GM12801 (cell line): ENCODE measurements around the gene DLG1.

Experiments used
- TF ChIP-seq, protein P1 (sequence below): IDR thresholded peaks from one replicate; pipeline ENCODE4 v1.5.1; 2011; ENCODE audit warnings: control low read depth; ENCODE audit not compliant: insufficient read length; ENCODE audit errors: extremely low read depth

Gene DLG1

DNA sequence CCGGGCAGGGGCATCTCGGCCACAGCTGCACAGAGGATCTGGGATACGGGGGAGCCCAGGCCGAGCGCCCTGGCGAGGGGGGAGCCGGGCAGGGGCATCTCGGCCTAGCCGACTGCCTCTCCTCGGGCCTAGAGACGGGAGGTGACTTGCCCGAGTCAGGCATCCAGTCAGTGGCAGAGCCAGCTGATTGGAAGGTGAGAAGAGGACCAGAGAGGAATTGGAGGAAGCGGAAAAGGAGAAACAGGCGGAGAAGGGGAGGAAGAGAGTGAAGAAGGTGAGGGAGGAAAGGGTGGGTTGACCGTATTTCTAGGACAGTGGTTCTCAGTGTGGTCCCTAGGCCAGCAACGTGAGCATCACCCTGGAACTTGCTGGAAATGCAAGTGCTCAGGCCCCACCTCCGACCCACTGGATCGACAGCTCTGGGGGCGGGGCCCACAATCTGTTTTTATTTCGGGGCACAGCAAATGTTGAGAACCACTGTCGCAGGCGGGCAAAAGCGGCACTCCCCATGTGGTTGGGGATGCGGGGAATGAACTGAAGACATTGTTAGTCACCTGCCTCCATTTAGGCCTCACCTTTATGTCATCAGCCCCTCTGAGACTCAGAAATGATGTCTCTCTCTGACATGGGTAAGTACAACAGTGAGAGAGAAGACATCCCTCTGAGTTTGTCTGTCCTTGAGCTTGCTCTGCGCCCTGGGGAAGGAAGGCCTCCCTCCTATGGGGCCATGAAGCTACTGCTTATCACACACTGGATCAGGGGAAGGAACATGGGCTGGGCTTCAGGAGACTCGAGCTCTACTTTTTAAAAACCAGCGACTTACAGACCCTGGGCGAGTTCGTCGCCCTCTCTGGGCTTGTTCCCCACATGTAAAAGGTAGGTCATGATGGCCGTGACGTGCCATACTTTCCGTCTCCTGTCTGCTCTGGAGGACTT is 267.8 kb downstream of the DLG1 start:
- TF ChIP-seq, protein P1, sequence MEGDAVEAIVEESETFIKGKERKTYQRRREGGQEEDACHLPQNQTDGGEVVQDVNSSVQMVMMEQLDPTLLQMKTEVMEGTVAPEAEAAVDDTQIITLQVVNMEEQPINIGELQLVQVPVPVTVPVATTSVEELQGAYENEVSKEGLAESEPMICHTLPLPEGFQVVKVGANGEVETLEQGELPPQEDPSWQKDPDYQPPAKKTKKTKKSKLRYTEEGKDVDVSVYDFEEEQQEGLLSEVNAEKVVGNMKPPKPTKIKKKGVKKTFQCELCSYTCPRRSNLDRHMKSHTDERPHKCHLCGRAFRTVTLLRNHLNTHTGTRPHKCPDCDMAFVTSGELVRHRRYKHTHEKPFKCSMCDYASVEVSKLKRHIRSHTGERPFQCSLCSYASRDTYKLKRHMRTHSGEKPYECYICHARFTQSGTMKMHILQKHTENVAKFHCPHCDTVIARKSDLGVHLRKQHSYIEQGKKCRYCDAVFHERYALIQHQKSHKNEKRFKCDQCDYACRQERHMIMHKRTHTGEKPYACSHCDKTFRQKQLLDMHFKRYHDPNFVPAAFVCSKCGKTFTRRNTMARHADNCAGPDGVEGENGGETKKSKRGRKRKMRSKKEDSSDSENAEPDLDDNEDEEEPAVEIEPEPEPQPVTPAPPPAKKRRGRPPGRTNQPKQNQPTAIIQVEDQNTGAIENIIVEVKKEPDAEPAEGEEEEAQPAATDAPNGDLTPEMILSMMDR: no peak

DNA sequence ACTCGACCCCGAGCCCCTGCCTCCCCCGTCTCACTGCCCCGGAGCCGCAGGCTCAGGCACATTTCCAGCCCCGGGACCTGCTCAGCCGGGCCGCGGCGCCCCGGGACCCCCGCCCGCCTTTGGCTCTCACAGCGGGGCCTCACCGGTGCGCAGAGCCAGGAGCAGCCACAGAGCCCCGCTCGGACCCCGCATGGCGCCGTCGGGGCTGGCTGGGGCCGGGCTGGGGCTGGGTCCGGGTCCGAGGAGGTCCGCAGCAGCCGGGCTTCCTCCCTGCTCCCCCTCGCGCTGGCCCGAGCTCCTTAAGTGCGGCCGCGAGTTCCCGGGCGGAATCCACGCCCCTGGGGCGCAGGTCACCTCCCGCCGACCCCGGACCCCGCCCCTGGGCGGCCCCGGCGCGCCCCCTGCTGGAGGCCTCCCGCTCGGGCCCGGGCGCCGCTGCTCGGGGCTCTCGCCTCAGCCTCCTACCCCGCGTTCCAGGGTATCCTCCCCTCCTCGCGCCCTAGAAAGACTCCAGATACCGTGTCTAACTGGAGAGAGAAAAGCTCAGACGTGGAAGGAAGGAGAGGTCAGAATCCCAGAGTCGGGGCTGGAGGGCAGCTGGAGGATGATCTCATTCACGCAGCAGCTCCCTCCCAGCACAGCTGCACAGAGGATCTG is 268.8 kb downstream of the DLG1 start, which contains the start of gene MELTF:
Gene MELTF (minus strand): TSS at position 307 of the 657 bp plus-strand sequence. CDS start 115 bp downstream, at position 192.
- TF ChIP-seq, protein P1: no peak

DNA sequence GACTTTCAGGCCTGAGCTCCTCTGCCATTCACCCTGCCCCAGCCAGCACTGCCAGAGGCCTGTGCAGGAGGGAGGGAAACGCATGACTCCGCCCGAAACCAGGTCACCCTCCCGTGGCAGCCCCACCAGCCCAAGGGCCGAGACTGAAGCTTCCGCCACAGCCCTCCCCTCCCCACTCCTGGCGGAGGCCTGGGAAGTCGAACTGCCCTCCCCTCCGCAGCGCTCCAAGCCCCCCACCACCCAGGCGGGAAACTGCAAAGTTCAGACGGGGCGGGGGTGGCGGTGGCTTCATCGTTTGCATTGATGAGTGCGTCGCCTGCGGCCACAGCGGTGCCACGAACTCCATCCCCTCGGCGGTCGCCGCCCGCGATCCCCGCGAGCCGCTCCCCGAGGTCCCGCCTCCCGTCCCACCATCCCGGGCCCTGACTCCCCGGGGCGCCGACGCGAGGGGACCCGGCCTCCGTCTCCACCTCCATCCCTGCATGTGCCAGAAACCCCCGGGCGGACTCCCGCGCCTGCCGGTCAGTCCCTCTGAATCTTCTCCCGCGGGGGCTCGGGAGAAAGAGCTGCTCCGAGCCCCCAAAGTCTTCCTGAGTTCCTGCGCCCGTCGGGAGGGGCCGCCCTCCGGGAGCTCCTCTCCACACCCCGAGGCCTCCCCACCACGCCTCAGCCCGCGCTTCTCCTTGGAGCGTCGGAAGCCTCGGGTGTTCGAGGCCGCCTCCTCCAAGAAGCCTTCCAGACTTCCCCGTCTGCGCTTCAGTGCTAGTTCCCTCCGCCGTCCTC is 269.5 kb downstream of the DLG1 start:
- TF ChIP-seq, protein P1: no peak

DNA sequence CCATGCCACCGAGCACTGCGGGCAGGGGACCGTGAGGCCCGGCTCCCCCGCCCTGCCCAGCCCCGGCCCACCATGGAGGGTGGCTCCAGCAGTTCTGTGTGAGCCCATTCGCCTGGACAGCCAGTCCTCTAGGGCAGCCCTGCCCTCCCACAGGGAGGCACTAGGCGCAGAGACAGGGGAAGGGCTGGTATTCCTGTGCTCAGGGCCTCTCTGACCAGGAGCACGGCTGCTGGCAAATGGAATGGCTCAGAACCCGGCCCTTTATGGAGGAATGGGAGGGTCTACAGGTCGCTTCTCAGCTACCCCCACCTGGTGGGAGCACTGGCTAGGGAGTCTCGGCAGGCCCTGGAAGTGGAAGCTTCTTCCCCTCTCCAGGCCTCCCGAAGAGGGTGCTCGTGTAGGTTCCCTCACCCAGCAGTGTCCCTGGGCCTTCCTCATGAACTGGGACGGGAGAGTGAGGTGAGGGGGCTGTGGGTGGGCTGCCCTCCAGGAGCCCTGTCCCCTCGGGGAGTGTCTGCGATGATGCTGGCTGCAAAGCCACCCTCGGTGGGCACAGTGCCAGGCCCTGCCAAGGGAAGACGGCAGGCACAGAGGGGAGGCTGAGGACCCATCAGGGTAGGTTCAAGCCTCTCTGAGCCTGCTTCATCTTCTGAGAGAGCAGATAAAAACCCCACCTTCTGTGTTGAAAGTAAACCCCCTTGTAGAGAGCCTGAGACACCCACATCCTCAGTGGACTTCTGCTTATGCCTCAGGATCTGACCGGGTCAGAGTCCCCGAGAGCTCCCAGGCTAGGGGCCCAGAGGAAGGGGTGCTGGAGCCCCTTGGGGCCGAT is 270.3 kb downstream of the DLG1 start:
- TF ChIP-seq, protein P1: no peak

DNA sequence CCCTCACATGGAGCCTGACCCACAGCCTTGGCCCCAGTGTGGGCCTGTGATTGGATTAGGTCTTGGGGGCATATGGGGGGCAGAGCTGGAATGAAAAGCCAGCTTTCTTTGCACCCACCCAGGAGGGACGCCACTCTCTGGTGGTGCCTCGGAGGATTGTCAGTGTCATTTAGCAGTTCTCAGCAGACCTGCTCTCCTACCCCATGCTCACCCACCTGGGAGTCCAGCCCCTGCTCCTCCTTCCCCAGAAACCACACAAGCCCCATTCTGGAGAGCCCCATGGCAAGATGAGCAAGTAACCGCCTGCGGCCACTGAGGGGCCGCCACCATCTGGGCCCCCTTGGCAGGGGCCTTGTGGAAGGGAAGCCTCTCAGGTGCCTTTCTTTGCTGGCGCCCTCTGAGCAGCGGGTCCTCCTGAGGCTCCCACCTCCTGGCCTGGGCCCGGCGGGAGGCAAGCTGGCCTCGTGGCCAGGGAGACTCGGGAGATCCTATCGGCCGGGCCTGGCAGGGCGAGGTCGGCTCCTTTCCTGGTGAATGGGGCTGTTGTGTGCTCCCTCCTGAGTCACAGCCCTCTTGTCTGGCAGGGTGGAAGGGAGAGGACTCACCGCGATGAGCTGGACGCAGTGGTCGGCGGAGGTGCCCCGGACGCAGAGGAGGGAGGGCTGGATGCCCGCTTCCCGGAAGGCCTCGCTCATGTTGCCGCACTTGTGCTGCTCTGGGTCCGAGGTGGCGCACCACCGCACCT is 271.1 kb downstream of the DLG1 start:
- TF ChIP-seq, protein P1: no peak

DNA sequence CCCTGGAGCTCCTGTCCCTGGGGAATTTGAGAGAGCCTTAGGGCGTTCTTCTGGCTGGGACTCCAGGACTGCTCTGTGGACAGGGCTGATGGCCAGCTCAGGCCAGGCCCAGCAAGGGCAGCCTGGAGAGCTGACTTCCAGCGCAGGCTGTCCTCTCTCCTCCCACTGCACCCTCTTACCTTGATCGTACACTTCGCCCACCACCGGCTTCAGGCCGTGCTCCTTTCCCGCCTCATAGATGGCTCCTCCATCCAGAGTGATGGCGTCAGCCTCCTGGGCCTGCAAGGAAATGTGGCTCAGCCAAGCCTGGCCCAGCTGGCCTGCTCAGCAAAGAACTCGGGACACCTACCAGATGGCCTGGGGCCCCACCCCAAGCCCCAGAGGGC is 271.9 kb downstream of the DLG1 start:
- TF ChIP-seq, protein P1: no peak
